ENCODE data around the gene PLCD1.

Gene PLCD1

DNA sequence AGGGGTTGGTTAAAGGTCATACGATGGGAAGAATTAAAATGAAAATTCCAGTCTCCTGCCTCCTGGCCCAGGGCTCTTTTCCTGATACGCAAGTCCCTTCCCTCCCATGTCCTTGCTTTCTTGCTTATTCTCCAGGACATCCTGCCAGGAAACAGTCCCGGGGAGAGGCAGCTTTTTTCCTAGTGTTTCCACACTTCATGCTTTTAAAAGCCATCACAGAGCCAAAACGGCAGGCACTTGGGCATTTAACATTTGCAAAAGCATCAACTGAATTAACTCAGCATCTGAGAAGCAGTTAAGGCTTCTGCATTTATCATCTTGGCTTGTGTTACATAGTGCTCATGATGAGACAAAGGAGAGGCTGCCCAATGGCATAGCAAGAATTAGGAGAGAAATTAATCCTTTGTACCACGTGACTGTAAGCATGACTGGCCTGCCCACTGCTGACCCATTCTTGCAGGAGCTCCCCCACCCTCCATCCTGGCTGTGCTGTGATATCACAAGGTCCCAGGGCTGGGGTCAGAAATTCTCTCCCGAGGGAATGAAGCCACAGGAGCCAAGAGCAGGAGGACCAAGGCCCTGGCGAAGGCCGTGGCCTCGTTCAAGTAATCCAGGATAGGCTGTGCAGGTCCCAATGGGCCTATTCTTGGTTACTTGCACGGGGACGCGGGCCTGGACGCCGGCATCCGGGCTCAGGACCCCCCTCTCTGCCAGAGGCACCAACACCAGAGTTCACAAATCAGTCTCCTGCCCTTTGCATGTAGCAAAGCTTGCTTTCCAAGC is 60.4 kb downstream of the PLCD1 start (continued):
- TF ChIP-seq, protein P1, sequence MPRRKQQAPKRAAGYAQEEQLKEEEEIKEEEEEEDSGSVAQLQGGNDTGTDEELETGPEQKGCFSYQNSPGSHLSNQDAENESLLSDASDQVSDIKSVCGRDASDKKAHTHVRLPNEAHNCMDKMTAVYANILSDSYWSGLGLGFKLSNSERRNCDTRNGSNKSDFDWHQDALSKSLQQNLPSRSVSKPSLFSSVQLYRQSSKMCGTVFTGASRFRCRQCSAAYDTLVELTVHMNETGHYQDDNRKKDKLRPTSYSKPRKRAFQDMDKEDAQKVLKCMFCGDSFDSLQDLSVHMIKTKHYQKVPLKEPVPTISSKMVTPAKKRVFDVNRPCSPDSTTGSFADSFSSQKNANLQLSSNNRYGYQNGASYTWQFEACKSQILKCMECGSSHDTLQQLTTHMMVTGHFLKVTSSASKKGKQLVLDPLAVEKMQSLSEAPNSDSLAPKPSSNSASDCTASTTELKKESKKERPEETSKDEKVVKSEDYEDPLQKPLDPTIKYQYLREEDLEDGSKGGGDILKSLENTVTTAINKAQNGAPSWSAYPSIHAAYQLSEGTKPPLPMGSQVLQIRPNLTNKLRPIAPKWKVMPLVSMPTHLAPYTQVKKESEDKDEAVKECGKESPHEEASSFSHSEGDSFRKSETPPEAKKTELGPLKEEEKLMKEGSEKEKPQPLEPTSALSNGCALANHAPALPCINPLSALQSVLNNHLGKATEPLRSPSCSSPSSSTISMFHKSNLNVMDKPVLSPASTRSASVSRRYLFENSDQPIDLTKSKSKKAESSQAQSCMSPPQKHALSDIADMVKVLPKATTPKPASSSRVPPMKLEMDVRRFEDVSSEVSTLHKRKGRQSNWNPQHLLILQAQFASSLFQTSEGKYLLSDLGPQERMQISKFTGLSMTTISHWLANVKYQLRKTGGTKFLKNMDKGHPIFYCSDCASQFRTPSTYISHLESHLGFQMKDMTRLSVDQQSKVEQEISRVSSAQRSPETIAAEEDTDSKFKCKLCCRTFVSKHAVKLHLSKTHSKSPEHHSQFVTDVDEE (CRISPR knock-in tag; IDR thresholded peaks at IDR 0.05), result no peak
- TF ChIP-seq ZC3H10 (CRISPR knock-in tag; IDR thresholded peaks at IDR 0.05), result no peak
- no peak for TF ChIP-seq TCF4 (CRISPR knock-in tag; IDR thresholded peaks at IDR 0.05; ENCODE audit: borderline replicate concordance)
- no peak for TF ChIP-seq ZFP30 (CRISPR knock-in tag; IDR thresholded peaks at IDR 0.05)
- TF ChIP-seq BACH2 (CRISPR knock-in tag; IDR thresholded peaks at IDR 0.05; ENCODE audit: borderline replicate concordance), result no peak

DNA sequence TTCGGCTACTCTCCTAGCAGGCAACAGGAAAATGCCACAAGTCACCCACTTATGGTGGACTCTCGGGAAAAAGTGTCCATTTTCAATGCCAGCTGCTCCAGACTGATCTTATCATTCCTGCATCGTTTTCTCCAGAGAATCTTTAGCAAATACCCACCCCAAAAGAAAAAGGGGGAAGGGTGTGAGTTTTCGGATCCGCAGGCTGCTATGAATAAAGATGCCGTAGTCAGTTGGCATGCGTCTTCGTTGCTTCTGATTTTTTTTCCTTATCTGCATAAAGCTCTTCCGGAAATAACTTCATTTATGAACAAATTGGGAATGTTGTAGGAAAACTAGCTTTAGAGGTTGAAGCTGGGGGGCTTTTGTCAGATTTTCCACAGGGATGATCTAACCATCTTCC is 61.2 kb downstream of the PLCD1 start:
- ATAC-seq, result no peak
- TF ChIP-seq, protein P2, sequence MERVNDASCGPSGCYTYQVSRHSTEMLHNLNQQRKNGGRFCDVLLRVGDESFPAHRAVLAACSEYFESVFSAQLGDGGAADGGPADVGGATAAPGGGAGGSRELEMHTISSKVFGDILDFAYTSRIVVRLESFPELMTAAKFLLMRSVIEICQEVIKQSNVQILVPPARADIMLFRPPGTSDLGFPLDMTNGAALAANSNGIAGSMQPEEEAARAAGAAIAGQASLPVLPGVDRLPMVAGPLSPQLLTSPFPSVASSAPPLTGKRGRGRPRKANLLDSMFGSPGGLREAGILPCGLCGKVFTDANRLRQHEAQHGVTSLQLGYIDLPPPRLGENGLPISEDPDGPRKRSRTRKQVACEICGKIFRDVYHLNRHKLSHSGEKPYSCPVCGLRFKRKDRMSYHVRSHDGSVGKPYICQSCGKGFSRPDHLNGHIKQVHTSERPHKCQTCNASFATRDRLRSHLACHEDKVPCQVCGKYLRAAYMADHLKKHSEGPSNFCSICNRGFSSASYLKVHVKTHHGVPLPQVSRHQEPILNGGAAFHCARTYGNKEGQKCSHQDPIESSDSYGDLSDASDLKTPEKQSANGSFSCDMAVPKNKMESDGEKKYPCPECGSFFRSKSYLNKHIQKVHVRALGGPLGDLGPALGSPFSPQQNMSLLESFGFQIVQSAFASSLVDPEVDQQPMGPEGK (CRISPR knock-in tag; IDR thresholded peaks at IDR 0.05; ENCODE audit: borderline replicate concordance), result no peak
- TF ChIP-seq, protein P3, sequence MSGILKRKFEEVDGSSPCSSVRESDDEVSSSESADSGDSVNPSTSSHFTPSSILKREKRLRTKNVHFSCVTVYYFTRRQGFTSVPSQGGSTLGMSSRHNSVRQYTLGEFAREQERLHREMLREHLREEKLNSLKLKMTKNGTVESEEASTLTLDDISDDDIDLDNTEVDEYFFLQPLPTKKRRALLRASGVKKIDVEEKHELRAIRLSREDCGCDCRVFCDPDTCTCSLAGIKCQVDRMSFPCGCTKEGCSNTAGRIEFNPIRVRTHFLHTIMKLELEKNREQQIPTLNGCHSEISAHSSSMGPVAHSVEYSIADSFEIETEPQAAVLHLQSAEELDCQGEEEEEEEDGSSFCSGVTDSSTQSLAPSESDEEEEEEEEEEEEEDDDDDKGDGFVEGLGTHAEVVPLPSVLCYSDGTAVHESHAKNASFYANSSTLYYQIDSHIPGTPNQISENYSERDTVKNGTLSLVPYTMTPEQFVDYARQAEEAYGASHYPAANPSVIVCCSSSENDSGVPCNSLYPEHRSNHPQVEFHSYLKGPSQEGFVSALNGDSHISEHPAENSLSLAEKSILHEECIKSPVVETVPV (CRISPR knock-in tag; IDR thresholded peaks at IDR 0.05), result no peak
- TF ChIP-seq ZFP30 (CRISPR knock-in tag; IDR thresholded peaks at IDR 0.05) (no peak), CSDC2 (CRISPR knock-in tag; IDR thresholded peaks at IDR 0.05) (no peak), ARNTL (CRISPR knock-in tag; IDR thresholded peaks at IDR 0.05; ENCODE audit: borderline replicate concordance, low read depth) (no peak), RARB (CRISPR knock-in tag; IDR thresholded peaks at IDR 0.05) (no peak), TOX (CRISPR knock-in tag; IDR thresholded peaks at IDR 0.05; ENCODE audit: borderline replicate concordance) (no peak), ISL1 (CRISPR knock-in tag; IDR thresholded peaks at IDR 0.05) (no peak), SNAI2 (CRISPR knock-in tag; IDR thresholded peaks at IDR 0.05) (no peak), BACH2 (CRISPR knock-in tag; IDR thresholded peaks at IDR 0.05; ENCODE audit: borderline replicate concordance) (no peak), ZNF70 (CRISPR knock-in tag; IDR thresholded peaks at IDR 0.05) (no peak), PPARA (CRISPR knock-in tag; IDR thresholded peaks at IDR 0.05; ENCODE audit: borderline replicate concordance) (no peak), TCF4 (CRISPR knock-in tag; IDR thresholded peaks at IDR 0.05; ENCODE audit: borderline replicate concordance) (no peak)
- TF ChIP-seq, protein P1 (CRISPR knock-in tag; IDR thresholded peaks at IDR 0.05), result no peak

DNA sequence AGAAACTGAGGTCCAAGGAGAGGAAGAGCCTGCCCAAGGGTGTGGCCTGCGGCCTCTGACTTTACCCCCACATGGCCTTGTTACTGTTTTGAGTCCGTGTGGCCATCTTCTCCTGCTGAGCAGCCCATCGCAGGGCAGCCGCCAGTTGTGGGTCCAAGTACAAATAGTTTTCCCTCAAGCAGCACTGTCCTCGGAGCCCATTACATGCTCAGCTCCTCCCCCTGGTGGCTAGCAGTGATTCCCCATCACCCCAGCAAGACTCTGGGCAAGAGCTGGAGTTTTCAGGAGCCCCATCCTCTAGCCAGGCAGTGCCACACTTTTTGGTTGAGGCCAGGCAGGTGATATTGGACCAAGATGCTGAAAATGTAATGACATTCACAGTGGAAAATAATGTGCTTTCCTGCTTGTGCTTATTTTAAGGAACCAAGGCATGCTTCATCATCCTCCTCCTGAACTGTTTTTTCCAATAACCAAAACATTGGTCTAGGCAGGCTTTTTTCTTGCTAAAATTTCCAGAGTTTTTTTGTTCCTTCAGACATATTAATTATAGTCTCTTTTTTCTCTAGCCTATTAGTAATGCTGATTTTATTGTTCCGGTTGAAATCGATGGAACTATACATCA is 62.1 kb downstream of the PLCD1 start:
- ATAC-seq, result peak; percentile 96
- TF ChIP-seq PPARA (CRISPR knock-in tag; IDR thresholded peaks at IDR 0.05; ENCODE audit: borderline replicate concordance) (no peak), CSDC2 (CRISPR knock-in tag; IDR thresholded peaks at IDR 0.05) (no peak), ZNF565 (CRISPR knock-in tag; conservative IDR thresholded peaks at IDR 0.05; ENCODE audit: low read depth) (no peak), ESRRG (CRISPR knock-in tag; IDR thresholded peaks at IDR 0.05) (no peak), ARNTL (CRISPR knock-in tag; IDR thresholded peaks at IDR 0.05; ENCODE audit: borderline replicate concordance, low read depth) (no peak), OSR1 (CRISPR knock-in tag; IDR thresholded peaks at IDR 0.05) (no peak)
- TF ChIP-seq, protein P4, sequence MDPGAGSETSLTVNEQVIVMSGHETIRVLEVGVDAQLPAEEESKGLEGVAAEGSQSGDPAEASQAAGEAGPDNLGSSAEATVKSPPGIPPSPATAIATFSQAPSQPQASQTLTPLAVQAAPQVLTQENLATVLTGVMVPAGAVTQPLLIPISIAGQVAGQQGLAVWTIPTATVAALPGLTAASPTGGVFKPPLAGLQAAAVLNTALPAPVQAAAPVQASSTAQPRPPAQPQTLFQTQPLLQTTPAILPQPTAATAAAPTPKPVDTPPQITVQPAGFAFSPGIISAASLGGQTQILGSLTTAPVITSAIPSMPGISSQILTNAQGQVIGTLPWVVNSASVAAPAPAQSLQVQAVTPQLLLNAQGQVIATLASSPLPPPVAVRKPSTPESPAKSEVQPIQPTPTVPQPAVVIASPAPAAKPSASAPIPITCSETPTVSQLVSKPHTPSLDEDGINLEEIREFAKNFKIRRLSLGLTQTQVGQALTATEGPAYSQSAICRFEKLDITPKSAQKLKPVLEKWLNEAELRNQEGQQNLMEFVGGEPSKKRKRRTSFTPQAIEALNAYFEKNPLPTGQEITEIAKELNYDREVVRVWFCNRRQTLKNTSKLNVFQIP (CRISPR knock-in tag; IDR thresholded peaks at IDR 0.05; ENCODE audit: borderline replicate concordance, low read depth), result no peak

Measured in SK-N-SH treated with all-trans-retinoic acid at 6 μM for 48 hours (cell line).